Vagina (tissue), 2 donors: ENCODE data around the gene ULBP2. TPM values are rescaled to one million over a fixed set of nuclear protein-coding genes. Genes with fewer than 3 reads are reported as not detected.
"Not testable (repeated sequence)": the region's sequence is repeated elsewhere in the genome, so short reads cannot be mapped to it uniquely, and the experiment has no call there.

Experiments used
- DNase-seq, 2 donors: peaks; one replicate each; pipeline ENCODE4 v3.0.0-alpha.2; 2017; ENCODE audit errors: extremely low spot score in 2 of 2
- H3K27ac ChIP-seq: fragments of 200-600 bp; sonication (generic); one replicate; pipeline ENCODE4 v1.5.1; 2019
- H3K27me3 ChIP-seq: fragments of 200-600 bp; sonication (generic); one replicate; pipeline ENCODE4 v1.5.1; 2019
- H3K36me3 ChIP-seq, 2 donors: fragments of 200-600 bp; sonication (generic); one replicate each; pipeline ENCODE4 v1.5.1; 2017 to 2019
- H3K4me1 ChIP-seq: fragments of 200-600 bp; sonication (generic); one replicate; pipeline ENCODE4 v1.5.1; 2019
- H3K4me3 ChIP-seq, 2 donors: fragments of 200-600 bp; sonication (generic); 1 replicate in 1 of 2; 2 replicates in 1 of 2; pipeline ENCODE4 v1.5.1; 2016 to 2019
- H3K9me3 ChIP-seq: fragments of 200-600 bp; sonication (generic); one replicate; pipeline ENCODE4 v1.5.1; 2019
- CTCF ChIP-seq, 3 experiments: fragments of 450-650 bp in 2 of 3; fragments of 200-600 bp in 1 of 3; sonication (generic) in 1 of 3; IDR thresholded peaks; one replicate each; pipeline ENCODE4 v1.5.1; 2017 to 2019; ENCODE audit warnings: antibody characterized with exemption in 3 of 3, mild to moderate bottlenecking in 2 of 3, moderate library complexity in 2 of 3
- POLR2A ChIP-seq, 2 donors: fragments of 450-650 bp; IDR thresholded peaks; one replicate each; pipeline ENCODE4 v1.6.1; 2017; ENCODE audit warnings: antibody characterized with exemption in 2 of 2, mild to moderate bottlenecking in 2 of 2, moderate library complexity in 2 of 2
- POLR2AphosphoS5 ChIP-seq, 2 donors: sonication (generic); formaldehyde crosslinking; IDR thresholded peaks; one replicate each; pipeline ENCODE4 v1.9.0; 2017; ENCODE audit warnings: antibody characterized with exemption in 2 of 2, mild to moderate bottlenecking in 2 of 2, low read depth in 1 of 2; ENCODE audit not compliant: insufficient read depth in 1 of 2
- intact Hi-C: fragments of 100-400 bp; cut with DNase I; formaldehyde crosslinking; loops from one replicate; pipeline ENCODE4 v1.15.1; 2023
- total RNA-seq: library from RNA; depleted of rRNA; stranded (reverse); fragments of >200 nt; gene quantifications from one replicate; pipeline ENCODE4 v1.2.3, GENCODE V29; 2016

Gene ULBP2
- total RNA-seq, 1 donor from 2014 or later = not detected

GRCh38 chr6:149939909-149940671, 1.7 kb upstream of the ULBP2 start:
- intact Hi-C loops = no loop called here
- peaks cover 31% of the 10 kb centered on the region for H3K4me1 ChIP-seq
- H3K27me3 ChIP-seq = peaks cover 15% of the 10 kb centered on the region
- no peak overlapping the region for H3K27ac ChIP-seq
- no peaks in the 10 kb centered on the region for H3K36me3 ChIP-seq
- TF ChIP-seq POLR2AphosphoS5 (IDR thresholded peaks at IDR 0.05; ENCODE audit: insufficient read depth in 1 of 2, low read depth in 1 of 2) (no peak), POLR2A (IDR thresholded peaks at IDR 0.05) (no peak), CTCF (IDR thresholded peaks at IDR 0.05) (no peak)
- DNase-seq = peak in 1 of 2 donors; percentile 58
- no peak overlapping the region for H3K4me3 ChIP-seq
- no peaks in the 10 kb centered on the region for H3K9me3 ChIP-seq

GRCh38 chr6:149940672-149940982, 1.2 kb upstream of the ULBP2 start:
- intact Hi-C loops = no loop called here
- TF ChIP-seq POLR2A (IDR thresholded peaks at IDR 0.05) (no peak), CTCF (IDR thresholded peaks at IDR 0.05) (no peak), POLR2AphosphoS5 (IDR thresholded peaks at IDR 0.05; ENCODE audit: insufficient read depth in 1 of 2, low read depth in 1 of 2) (no peak)
- DNase-seq = peak in 1 of 2 donors; percentile 82
- no peaks in the 10 kb centered on the region for H3K9me3 ChIP-seq
- peaks cover 14% of the 10 kb centered on the region for H3K27me3 ChIP-seq
- H3K4me1 ChIP-seq = peaks cover 31% of the 10 kb centered on the region
- H3K27ac ChIP-seq = no peak overlapping the region
- no peak overlapping the region for H3K4me3 ChIP-seq
- no peaks in the 10 kb centered on the region for H3K36me3 ChIP-seq

- Histone ChIP-seq H3K36me3 (no peaks in the 10 kb centered on the region), H3K27ac (no peak overlapping the region), H3K27me3 (peaks cover 12% of the 10 kb centered on the region), H3K4me3 (peak overlapping the region; percentile 51 to 56), H3K9me3 (no peaks in the 10 kb centered on the region), H3K4me1 (peaks cover 31% of the 10 kb centered on the region)
- intact Hi-C loops = no loop called here
- DNase-seq = peak; percentile 81 to 95
- TF ChIP-seq POLR2A (IDR thresholded peaks at IDR 0.05) = no peak
- no peak for TF ChIP-seq CTCF (IDR thresholded peaks at IDR 0.05)
- no peak for TF ChIP-seq POLR2AphosphoS5 (IDR thresholded peaks at IDR 0.05; ENCODE audit: insufficient read depth in 1 of 2, low read depth in 1 of 2)
These were observed 631 bp downstream of the ULBP2 start for GRCh38 chr6:149942461-149942829.

- intact Hi-C loops, H3K27ac ChIP-seq, H3K36me3 ChIP-seq, H3K4me3 ChIP-seq, H3K9me3 ChIP-seq: not testable (repeated sequence)
- Histone ChIP-seq H3K4me1 (peaks cover 28% of the 10 kb centered on the region), H3K27me3 (peaks cover 11% of the 10 kb centered on the region)
- DNase-seq = peak; percentile 64 to 74
These were observed 1.5 kb downstream of the ULBP2 start for GRCh38 chr6:149943321-149943720.

- DNase-seq, intact Hi-C loops, H3K36me3 ChIP-seq, H3K4me3 ChIP-seq, H3K27me3 ChIP-seq, H3K9me3 ChIP-seq, H3K27ac ChIP-seq: not testable (repeated sequence)
- peaks cover 19% of the 10 kb centered on the region for H3K4me1 ChIP-seq
These were observed 3.5 kb downstream of the ULBP2 start for GRCh38 chr6:149945276-149945675.

- DNase-seq, H3K27ac ChIP-seq, H3K9me3 ChIP-seq, H3K36me3 ChIP-seq, H3K4me1 ChIP-seq, H3K4me3 ChIP-seq, intact Hi-C loops, H3K27me3 ChIP-seq: not testable (repeated sequence)
These were observed 4.8 kb downstream of the ULBP2 start for GRCh38 chr6:149946631-149947030.

- DNase-seq, H3K4me3 ChIP-seq, H3K9me3 ChIP-seq, H3K27me3 ChIP-seq, H3K4me1 ChIP-seq, intact Hi-C loops, H3K36me3 ChIP-seq, H3K27ac ChIP-seq: not testable (repeated sequence)
These were observed 5.7 kb downstream of the ULBP2 start for GRCh38 chr6:149947533-149947932.
